ENCODE results near the gene CDK7.

CDK7 gene

DNA sequence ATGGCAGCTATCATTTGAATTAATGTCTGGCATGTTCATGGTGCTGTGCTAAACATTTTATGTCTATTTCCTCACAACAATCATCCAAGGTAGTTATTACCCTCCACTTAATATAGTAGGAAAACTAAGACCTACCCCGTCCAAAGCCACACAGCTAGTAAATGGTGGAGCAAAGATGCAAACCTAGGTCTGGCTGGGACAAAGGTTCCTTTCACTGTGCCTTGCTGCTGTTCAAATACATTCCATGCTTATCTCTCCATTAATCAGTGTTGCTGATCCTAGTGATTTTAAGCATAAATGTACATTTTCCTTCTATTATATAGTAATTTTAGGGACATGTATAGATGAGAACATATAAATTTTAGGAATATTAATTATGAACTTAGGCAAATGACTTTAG is 59.2 kb downstream of the CDK7 start:
- Mint-ChIP-seq H3K4me3 (no peak overlapping the region), H3K27me3 (no peaks in the 10 kb centered on the region), H3K36me3 (ENCODE audit: low read depth) (peaks cover 33% of the 10 kb centered on the region), H3K4me1 (ENCODE audit: low read depth) (peaks cover 2% of the 10 kb centered on the region), H3K27ac (no peak overlapping the region), H3K9me3 (no peaks in the 10 kb centered on the region)
- no peak for DNase-seq

DNA sequence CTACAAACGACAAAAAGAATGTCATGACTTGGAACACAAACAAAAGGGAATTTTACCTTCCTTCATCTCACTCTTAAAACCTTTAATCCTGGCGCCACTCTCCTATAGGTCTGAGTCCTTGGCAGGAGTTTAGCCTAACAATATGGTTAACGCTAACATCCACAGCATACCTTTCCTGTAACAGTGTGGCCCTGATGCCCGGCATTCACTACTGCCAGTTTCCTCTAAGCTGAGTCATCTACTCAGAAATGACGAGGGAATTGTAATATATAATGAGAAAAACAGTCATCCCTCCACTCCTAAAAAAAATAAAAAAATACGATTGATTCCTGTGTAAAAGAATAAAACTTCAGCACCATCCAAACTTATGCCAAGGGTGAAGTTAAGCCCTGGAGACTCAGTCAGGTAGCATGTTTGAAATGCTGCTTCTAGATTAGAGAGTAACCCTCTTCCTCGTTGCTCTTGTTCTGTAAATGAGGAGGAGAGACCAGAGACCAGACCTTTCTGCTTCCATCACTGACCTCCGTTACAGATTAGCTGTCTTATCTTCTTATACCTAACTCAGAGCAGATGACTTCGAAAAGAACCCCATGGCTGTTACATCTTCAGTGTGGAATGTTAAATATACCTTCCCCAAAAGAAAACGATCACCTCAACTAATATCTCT is 60.5 kb downstream of the CDK7 start:
- peak overlapping the region; percentile 15 for H3K27ac Mint-ChIP-seq
- no peak for DNase-seq
- no peaks in the 10 kb centered on the region for H3K9me3 Mint-ChIP-seq
- no peak overlapping the region for H3K4me3 Mint-ChIP-seq
- H3K36me3 Mint-ChIP-seq (ENCODE audit: low read depth), result peaks cover 40% of the 10 kb centered on the region
- H3K4me1 Mint-ChIP-seq (ENCODE audit: low read depth), result no peaks in the 10 kb centered on the region
- H3K27me3 Mint-ChIP-seq, result no peaks in the 10 kb centered on the region

DNA sequence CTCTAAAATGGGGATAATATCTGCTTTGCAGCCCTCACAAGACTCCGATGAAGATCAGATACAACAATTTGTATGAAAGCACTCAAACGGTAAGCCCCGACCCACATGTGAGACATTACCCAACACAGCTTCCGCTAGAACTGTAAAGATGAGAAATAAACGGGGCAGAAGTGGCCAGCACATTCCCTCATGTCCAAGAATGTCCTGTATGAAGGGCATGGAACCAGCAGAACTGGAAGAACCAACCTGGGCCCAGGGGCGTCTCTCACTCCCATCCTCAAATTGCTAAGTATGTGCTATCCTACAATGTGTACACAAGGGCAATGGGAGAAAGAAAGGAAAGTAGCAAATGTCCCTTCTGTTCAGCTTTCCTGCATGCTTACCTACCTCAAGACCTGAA is 64.9 kb downstream of the CDK7 start:
- DNase-seq, result no peak
- H3K27me3 Mint-ChIP-seq, result no peaks in the 10 kb centered on the region
- no peaks in the 10 kb centered on the region for H3K4me1 Mint-ChIP-seq (ENCODE audit: low read depth)
- no peak overlapping the region for H3K4me3 Mint-ChIP-seq
- H3K9me3 Mint-ChIP-seq, result no peaks in the 10 kb centered on the region
- H3K36me3 Mint-ChIP-seq (ENCODE audit: low read depth), result peaks cover 35% of the 10 kb centered on the region
- H3K27ac Mint-ChIP-seq, result no peak overlapping the region

DNA sequence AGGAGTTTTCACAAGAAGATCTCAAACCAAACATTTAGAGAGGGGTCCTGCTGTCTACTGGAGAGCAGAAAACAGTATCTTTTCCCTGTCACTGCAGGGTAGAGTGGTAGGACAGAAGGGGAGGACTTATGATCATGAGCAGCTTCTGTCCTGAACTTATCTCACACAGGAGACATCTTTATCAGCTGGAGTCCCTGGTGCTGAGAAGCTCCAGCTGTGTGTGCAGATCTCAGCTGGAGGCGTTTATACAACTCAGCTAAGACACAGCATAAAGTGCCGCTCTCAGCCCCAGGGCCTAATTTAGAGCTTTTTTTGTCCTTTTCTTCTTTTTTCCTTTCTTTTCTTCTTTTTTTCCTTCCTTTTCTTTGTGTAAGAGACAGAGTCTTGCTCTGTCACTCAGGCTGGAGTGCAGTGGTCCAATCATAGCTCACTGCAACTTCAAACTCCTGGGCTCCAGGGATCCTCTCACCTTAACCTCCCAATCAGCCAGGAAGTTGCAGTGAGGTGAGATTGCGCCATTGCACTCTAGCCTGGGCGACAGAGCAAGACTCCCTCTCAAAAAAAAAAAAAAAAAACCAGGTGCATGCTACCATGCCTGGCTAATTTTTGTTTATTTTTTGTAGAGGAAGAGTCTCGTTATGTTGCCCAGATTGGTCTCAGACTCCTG is 66.0 kb downstream of the CDK7 start:
- DNase-seq, result no peak
- no peaks in the 10 kb centered on the region for H3K9me3 Mint-ChIP-seq
- peak overlapping the region; percentile 3 for H3K27ac Mint-ChIP-seq

DNA sequence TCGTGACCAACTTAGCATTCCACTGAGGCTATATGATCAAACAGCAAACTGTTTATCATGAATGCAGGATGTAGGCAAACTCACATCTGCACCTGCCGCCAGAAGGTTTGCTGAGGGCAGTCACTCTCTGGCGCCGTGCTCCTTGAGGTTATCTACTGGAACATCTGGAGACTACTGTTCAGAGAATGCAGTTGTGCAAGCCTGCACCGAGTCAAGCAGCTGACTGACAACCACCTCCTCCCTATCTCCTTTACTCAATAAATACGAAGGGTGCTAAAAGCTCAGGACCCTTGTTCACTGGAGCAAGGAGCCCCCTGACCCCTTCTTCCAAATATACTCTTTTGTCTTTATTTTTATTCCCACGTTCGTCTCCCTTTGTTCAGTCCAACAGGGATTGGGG is 70.8 kb downstream of the CDK7 start:
- no peak overlapping the region for H3K4me3 Mint-ChIP-seq
- DNase-seq, result no peak
- no peak overlapping the region for H3K27ac Mint-ChIP-seq
- H3K9me3 Mint-ChIP-seq, result peaks cover 6% of the 10 kb centered on the region
- peaks cover 60% of the 10 kb centered on the region for H3K36me3 Mint-ChIP-seq (ENCODE audit: low read depth)
- H3K27me3 Mint-ChIP-seq, result no peaks in the 10 kb centered on the region
- peaks cover 12% of the 10 kb centered on the region for H3K4me1 Mint-ChIP-seq (ENCODE audit: low read depth)

More for the DNA sequence above, 66.0 kb downstream of the CDK7 start:
- Mint-ChIP-seq H3K4me3 (no peak overlapping the region), H3K36me3 (ENCODE audit: low read depth) (peaks cover 36% of the 10 kb centered on the region), H3K4me1 (ENCODE audit: low read depth) (no peaks in the 10 kb centered on the region), H3K27me3 (no peaks in the 10 kb centered on the region)

DNA sequence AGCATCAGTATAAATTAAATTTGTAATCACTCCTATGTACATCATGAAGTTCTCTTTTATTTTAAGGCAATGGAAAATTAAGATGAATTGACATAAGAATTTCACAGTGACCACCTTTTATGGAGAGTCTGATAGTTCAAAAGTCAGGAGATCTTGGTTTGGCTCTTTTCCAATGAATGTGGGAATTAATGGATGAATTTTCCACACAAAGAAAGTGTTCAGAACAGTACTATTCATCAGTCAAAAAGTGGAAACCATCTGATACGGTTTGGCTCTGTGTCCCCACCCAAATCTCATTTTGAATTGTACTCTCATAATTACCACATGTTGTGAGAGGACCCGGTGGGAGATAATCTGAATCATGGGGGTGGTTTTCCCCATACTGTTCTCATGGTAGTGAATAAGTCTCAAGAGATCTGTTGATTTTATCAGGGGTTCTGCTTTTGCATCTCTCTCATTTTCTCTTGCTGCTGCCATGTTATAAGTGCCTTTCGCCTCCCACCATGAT is 73.4 kb downstream of the CDK7 start:
- Mint-ChIP-seq H3K9me3 (peaks cover 6% of the 10 kb centered on the region), H3K27ac (peak overlapping the region; percentile 48), H3K4me1 (ENCODE audit: low read depth) (peaks cover 12% of the 10 kb centered on the region), H3K27me3 (no peaks in the 10 kb centered on the region), H3K4me3 (no peak overlapping the region), H3K36me3 (ENCODE audit: low read depth) (peaks cover 81% of the 10 kb centered on the region)
- no peak for DNase-seq

DNA sequence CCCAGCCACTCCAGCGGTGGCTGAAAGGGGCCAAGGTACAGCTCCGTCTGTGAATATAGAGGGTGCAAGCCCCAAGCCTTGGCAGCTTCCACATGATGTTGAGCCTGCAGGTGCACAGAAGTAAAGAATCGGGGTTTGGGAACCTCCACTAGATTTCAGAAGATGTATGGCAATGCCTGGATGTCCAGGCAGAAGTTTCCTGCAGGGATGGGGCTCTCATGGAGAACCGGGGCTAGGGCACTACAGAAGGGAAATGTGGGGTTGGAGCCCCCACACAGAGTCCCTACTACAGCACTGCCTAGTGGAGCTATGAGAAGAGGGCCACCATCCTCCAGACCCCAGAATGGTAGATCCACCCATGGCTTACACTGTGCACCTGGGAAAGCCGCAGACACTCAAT is 74.7 kb downstream of the CDK7 start:
- Mint-ChIP-seq H3K27me3 (no peaks in the 10 kb centered on the region), H3K4me1 (ENCODE audit: low read depth) (peaks cover 12% of the 10 kb centered on the region), H3K36me3 (ENCODE audit: low read depth) (peaks cover 90% of the 10 kb centered on the region), H3K9me3 (peaks cover 6% of the 10 kb centered on the region), H3K27ac (no peak overlapping the region), H3K4me3 (no peak overlapping the region)
- no peak for DNase-seq

DNA sequence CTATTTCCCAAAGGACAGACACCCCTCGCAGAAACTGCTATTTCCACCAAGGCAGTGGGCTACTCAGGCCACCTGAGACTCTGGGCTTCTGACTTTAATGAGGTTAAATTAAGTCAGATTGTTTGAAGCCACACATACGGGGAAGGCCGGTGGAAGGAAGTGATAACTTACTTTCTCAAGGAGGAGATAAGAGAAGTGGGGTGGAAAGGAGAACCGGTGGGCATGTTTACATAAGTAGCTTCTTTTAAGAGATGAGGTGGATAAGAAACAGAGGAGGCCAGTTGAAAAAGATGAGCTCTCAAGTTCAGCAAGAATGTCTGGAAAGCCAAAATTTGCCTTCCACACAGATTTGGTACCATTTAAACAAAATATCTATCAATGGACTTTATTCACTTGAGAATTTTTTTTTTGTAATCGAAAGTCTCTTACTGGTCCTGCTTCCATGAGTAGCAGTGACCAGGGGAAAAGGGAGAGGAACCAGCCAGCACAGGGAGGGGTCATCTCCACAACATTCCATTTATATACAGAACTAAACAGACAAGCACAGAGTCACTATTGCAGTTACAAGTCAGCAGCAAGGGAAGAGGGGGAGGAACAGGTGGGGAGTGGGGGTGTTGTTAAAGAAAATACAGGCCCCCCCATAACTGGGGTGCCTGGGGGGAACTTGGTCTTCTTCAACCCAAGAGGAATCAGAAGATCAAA is 77.9 kb downstream of the CDK7 start:
- H3K27ac Mint-ChIP-seq, result no peak overlapping the region
- no peaks in the 10 kb centered on the region for H3K27me3 Mint-ChIP-seq
- H3K4me3 Mint-ChIP-seq, result no peak overlapping the region
- H3K9me3 Mint-ChIP-seq, result peaks cover 6% of the 10 kb centered on the region
- DNase-seq, result no peak
- peaks cover 12% of the 10 kb centered on the region for H3K4me1 Mint-ChIP-seq (ENCODE audit: low read depth)
- peaks cover 80% of the 10 kb centered on the region for H3K36me3 Mint-ChIP-seq (ENCODE audit: low read depth)

DNA sequence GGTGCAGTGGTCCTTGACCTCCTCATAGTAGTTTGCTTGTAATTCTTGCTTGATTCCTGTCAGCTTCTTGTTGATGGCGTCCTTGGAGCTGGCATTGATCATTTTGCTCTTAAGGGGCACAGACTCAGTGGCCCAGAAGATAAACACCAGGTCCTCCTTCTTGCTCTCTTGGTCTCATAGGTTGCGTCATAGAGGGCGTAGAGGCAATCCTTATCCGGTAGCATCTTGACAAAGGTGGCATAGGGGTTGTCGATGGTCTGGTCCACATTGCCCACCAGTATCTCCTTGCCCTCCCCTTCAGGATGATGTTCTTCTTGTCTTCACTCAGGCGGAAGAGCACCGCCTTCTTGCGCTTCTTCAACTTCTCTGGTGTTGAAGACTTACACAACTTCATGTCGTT is 78.7 kb downstream of the CDK7 start:
- peaks cover 6% of the 10 kb centered on the region for H3K9me3 Mint-ChIP-seq
- H3K36me3 Mint-ChIP-seq (ENCODE audit: low read depth), result peaks cover 72% of the 10 kb centered on the region
- peaks cover 5% of the 10 kb centered on the region for H3K4me1 Mint-ChIP-seq (ENCODE audit: low read depth)
- no peak overlapping the region for H3K27ac Mint-ChIP-seq
- H3K4me3 Mint-ChIP-seq, result no peak overlapping the region
- H3K27me3 Mint-ChIP-seq, result no peaks in the 10 kb centered on the region
- DNase-seq, result no peak

DNA sequence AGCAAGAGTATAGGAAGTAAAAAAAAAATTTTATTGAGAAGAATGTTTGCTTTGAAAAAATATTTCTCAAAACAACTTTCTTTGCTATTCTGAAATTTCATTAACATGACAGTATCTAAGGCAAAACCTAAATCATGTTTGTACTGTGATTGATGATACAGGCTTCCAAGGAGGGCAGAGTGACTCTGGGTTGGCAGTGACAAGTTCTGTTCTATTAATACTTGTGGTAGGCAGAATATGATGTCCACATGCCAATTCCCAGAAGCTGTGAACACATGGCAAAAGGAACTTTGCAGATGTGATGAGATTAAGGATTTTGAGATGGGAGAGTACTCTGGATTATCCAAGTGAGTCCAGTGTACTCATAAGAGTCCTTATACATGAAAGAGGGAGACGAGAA is 81.3 kb downstream of the CDK7 start:
- Mint-ChIP-seq H3K27me3 (no peaks in the 10 kb centered on the region), H3K4me3 (no peak overlapping the region), H3K27ac (no peak overlapping the region), H3K9me3 (no peaks in the 10 kb centered on the region), H3K4me1 (ENCODE audit: low read depth) (no peaks in the 10 kb centered on the region), H3K36me3 (ENCODE audit: low read depth) (peaks cover 65% of the 10 kb centered on the region)
- DNase-seq, result no peak

DNA sequence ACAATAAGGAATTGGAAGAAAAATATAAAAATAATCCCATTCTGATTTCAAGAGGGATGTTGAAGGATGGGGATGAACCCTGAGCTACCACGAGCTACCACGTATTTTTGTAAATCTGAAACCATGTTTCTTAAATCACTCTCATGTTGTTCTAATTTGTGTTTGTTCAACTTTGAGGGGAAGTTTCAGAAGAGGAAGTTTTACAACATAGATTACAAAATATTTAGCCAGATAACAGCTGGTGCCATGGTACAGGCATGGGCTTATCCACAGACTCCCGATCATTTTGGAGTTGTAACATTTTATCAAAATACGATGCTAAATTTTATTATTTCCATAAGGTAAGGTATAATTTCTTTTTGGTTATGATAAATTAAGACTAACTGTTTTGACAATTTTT is 82.7 kb downstream of the CDK7 start:
- Mint-ChIP-seq H3K4me3 (no peak overlapping the region), H3K9me3 (no peaks in the 10 kb centered on the region), H3K27me3 (no peaks in the 10 kb centered on the region), H3K27ac (no peak overlapping the region), H3K36me3 (ENCODE audit: low read depth) (peaks cover 55% of the 10 kb centered on the region), H3K4me1 (ENCODE audit: low read depth) (no peaks in the 10 kb centered on the region)
- DNase-seq, result no peak

DNA sequence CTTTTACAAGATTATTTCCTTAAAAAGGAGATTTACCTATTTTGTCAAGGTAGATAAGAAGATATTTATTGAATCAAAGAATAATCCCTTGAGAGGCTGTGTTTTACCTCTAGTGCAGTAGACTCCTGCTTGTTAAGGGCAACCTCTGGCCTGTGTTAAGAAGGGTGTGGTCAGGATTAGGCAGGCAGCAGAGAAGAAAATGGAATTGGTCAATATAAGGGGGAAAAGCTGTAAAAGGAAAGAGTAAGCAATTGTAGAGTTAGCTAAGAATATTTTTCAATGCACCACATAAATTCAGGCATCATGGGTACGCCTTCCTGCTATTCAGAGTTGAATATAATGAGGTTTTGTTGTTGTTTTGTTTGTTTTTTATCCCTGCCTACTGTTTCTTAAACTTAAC is 91.7 kb downstream of the CDK7 start:
- DNase-seq, result no peak
- peaks cover 4% of the 10 kb centered on the region for H3K36me3 Mint-ChIP-seq (ENCODE audit: low read depth)
- H3K4me3 Mint-ChIP-seq, result no peak overlapping the region
- no peaks in the 10 kb centered on the region for H3K9me3 Mint-ChIP-seq
- H3K27me3 Mint-ChIP-seq, result no peaks in the 10 kb centered on the region
- H3K4me1 Mint-ChIP-seq (ENCODE audit: low read depth), result no peaks in the 10 kb centered on the region
- no peak overlapping the region for H3K27ac Mint-ChIP-seq
